ENCODE measurements around the gene STOM.

The STOM gene

GRCh38 chr9:121309833-121310425, 60.1 kb downstream of the STOM start:
- H3K27me3 ChIP-seq (ENCODE audit: insufficient read depth, insufficient read length), result no peaks in the 10 kb centered on the region
- TF ChIP-seq YY1 (IDR thresholded peaks at IDR 0.05; ENCODE audit: insufficient read depth, insufficient read length) (no peak), ZNF274 (IDR thresholded peaks at IDR 0.05; ENCODE audit: low read depth, low read length) (no peak), SUZ12 (IDR thresholded peaks at IDR 0.05; ENCODE audit: extremely low read depth, insufficient read depth, insufficient read length) (no peak)
- no peak overlapping the region for H3K4me3 ChIP-seq (ENCODE audit: insufficient read length, low read depth)
- no peaks in the 10 kb centered on the region for H3K9me3 ChIP-seq (ENCODE audit: insufficient read depth, low read length)
- H3K4me1 ChIP-seq (ENCODE audit: insufficient read depth, insufficient read length), result no peaks in the 10 kb centered on the region
- peaks cover 57% of the 10 kb centered on the region for H3K36me3 ChIP-seq (ENCODE audit: insufficient read depth, insufficient read length, low read length)
- DNase-seq (ENCODE audit: low read depth, low spot score), result no peak
- H3K9ac ChIP-seq (ENCODE audit: insufficient read length, low read depth), result no peak overlapping the region

- no peak overlapping the region for H3K4me3 ChIP-seq (ENCODE audit: insufficient read length, low read depth)
- no peaks in the 10 kb centered on the region for H3K27me3 ChIP-seq (ENCODE audit: insufficient read depth, insufficient read length)
- no peak for DNase-seq (ENCODE audit: low read depth, low spot score)
- TF ChIP-seq ZNF274 (IDR thresholded peaks at IDR 0.05; ENCODE audit: low read depth, low read length) (no peak), SUZ12 (IDR thresholded peaks at IDR 0.05; ENCODE audit: extremely low read depth, insufficient read depth, insufficient read length) (no peak), YY1 (IDR thresholded peaks at IDR 0.05; ENCODE audit: insufficient read depth, insufficient read length) (no peak)
- H3K36me3 ChIP-seq (ENCODE audit: insufficient read depth, insufficient read length, low read length), result peaks cover 65% of the 10 kb centered on the region
- no peak overlapping the region for H3K9ac ChIP-seq (ENCODE audit: insufficient read length, low read depth)
- H3K4me1 ChIP-seq (ENCODE audit: insufficient read depth, insufficient read length), result no peaks in the 10 kb centered on the region
- H3K9me3 ChIP-seq (ENCODE audit: insufficient read depth, low read length), result no peaks in the 10 kb centered on the region
Measured at GRCh38 chr9:121309171-121309570, 60.9 kb downstream of the STOM start.

GRCh38 chr9:121308765-121309164, 61.3 kb downstream of the STOM start:
- peaks cover 65% of the 10 kb centered on the region for H3K36me3 ChIP-seq (ENCODE audit: insufficient read depth, insufficient read length, low read length)
- TF ChIP-seq SUZ12 (IDR thresholded peaks at IDR 0.05; ENCODE audit: extremely low read depth, insufficient read depth, insufficient read length) (no peak), ZNF274 (IDR thresholded peaks at IDR 0.05; ENCODE audit: low read depth, low read length) (no peak), YY1 (IDR thresholded peaks at IDR 0.05; ENCODE audit: insufficient read depth, insufficient read length) (no peak)

GRCh38 chr9:121307976-121308375, 62.1 kb downstream of the STOM start:
- no peak for DNase-seq (ENCODE audit: low read depth, low spot score)
- no peaks in the 10 kb centered on the region for H3K27me3 ChIP-seq (ENCODE audit: insufficient read depth, insufficient read length)
- TF ChIP-seq ZNF274 (IDR thresholded peaks at IDR 0.05; ENCODE audit: low read depth, low read length) (no peak), SUZ12 (IDR thresholded peaks at IDR 0.05; ENCODE audit: extremely low read depth, insufficient read depth, insufficient read length) (no peak), YY1 (IDR thresholded peaks at IDR 0.05; ENCODE audit: insufficient read depth, insufficient read length) (no peak)
- H3K9ac ChIP-seq (ENCODE audit: insufficient read length, low read depth), result no peak overlapping the region
- no peak overlapping the region for H3K4me3 ChIP-seq (ENCODE audit: insufficient read length, low read depth)
- peaks cover 65% of the 10 kb centered on the region for H3K36me3 ChIP-seq (ENCODE audit: insufficient read depth, insufficient read length, low read length)
- peaks cover under 1% of the 10 kb centered on the region for H3K4me1 ChIP-seq (ENCODE audit: insufficient read depth, insufficient read length)
- no peaks in the 10 kb centered on the region for H3K9me3 ChIP-seq (ENCODE audit: insufficient read depth, low read length)

More at GRCh38 chr9:121308765-121309164, 61.3 kb downstream of the STOM start:
- Histone ChIP-seq H3K9ac (ENCODE audit: insufficient read length, low read depth) (no peak overlapping the region), H3K9me3 (ENCODE audit: insufficient read depth, low read length) (no peaks in the 10 kb centered on the region), H3K4me3 (ENCODE audit: insufficient read length, low read depth) (no peak overlapping the region), H3K27me3 (ENCODE audit: insufficient read depth, insufficient read length) (no peaks in the 10 kb centered on the region), H3K4me1 (ENCODE audit: insufficient read depth, insufficient read length) (no peaks in the 10 kb centered on the region)
- DNase-seq (ENCODE audit: low read depth, low spot score), result no peak

- no peak overlapping the region for H3K9ac ChIP-seq (ENCODE audit: insufficient read length, low read depth)
- no peak for DNase-seq (ENCODE audit: low read depth, low spot score)
- no peaks in the 10 kb centered on the region for H3K9me3 ChIP-seq (ENCODE audit: insufficient read depth, low read length)
- H3K4me1 ChIP-seq (ENCODE audit: insufficient read depth, insufficient read length), result peaks cover 8% of the 10 kb centered on the region
- H3K36me3 ChIP-seq (ENCODE audit: insufficient read depth, insufficient read length, low read length), result peaks cover 55% of the 10 kb centered on the region
- TF ChIP-seq SUZ12 (IDR thresholded peaks at IDR 0.05; ENCODE audit: extremely low read depth, insufficient read depth, insufficient read length), result no peak
- TF ChIP-seq ZNF274 (IDR thresholded peaks at IDR 0.05; ENCODE audit: low read depth, low read length), result no peak
- no peak for TF ChIP-seq YY1 (IDR thresholded peaks at IDR 0.05; ENCODE audit: insufficient read depth, insufficient read length)
- H3K27me3 ChIP-seq (ENCODE audit: insufficient read depth, insufficient read length), result peaks cover 11% of the 10 kb centered on the region
- H3K4me3 ChIP-seq (ENCODE audit: insufficient read length, low read depth), result no peak overlapping the region
Measured at GRCh38 chr9:121305269-121305994, 64.6 kb downstream of the STOM start.

- TF ChIP-seq ZNF274 (IDR thresholded peaks at IDR 0.05; ENCODE audit: low read depth, low read length), result no peak
- TF ChIP-seq SUZ12 (IDR thresholded peaks at IDR 0.05; ENCODE audit: extremely low read depth, insufficient read depth, insufficient read length), result no peak
- no peak for TF ChIP-seq YY1 (IDR thresholded peaks at IDR 0.05; ENCODE audit: insufficient read depth, insufficient read length)
- Histone ChIP-seq H3K4me1 (ENCODE audit: insufficient read depth, insufficient read length) (peaks cover 8% of the 10 kb centered on the region), H3K36me3 (ENCODE audit: insufficient read depth, insufficient read length, low read length) (peaks cover 53% of the 10 kb centered on the region), H3K27me3 (ENCODE audit: insufficient read depth, insufficient read length) (peaks cover 15% of the 10 kb centered on the region), H3K9ac (ENCODE audit: insufficient read length, low read depth) (no peak overlapping the region), H3K9me3 (ENCODE audit: insufficient read depth, low read length) (no peaks in the 10 kb centered on the region), H3K4me3 (ENCODE audit: insufficient read length, low read depth) (no peak overlapping the region)
- no peak for DNase-seq (ENCODE audit: low read depth, low spot score)
Measured at GRCh38 chr9:121304707-121305106, 65.3 kb downstream of the STOM start.

Measured in NT2/D1 (cell line).